ENCODE data around the gene EVA1C. TPM values are rescaled to one million over a fixed set of nuclear protein-coding genes. Genes with fewer than 3 reads are reported as not detected.

Gene EVA1C
- polyA plus RNA-seq, 1 donor (not counting 4 experiments of a cell fraction or from before 2014, with no cell fraction given): 15.3 TPM

GRCh38 chr21:32415451-32416398, 3.2 kb downstream of the EVA1C start:
- H3K36me3 ChIP-seq (ENCODE audit: control insufficient read depth in 2 of 2, extremely low read depth in 1 of 2, insufficient read depth in 2 of 2, low read length in 2 of 2): peaks cover 0 to 9% of the 10 kb centered on the region in 2 experiments
- no peaks in the 10 kb centered on the region for H3K27me3 ChIP-seq (ENCODE audit: control insufficient read depth, extremely low read depth, insufficient read depth, low read length)
- no peak overlapping the region for H3K4me2 ChIP-seq (ENCODE audit: control insufficient read depth, extremely low read depth, insufficient read depth, low read depth, low read length)
- TF ChIP-seq CTCF (optimal IDR thresholded peaks at IDR 0.05 in 1 of 3, IDR thresholded peaks at IDR 0.05 in 1 of 3, conservative IDR thresholded peaks at IDR 0.05 in 1 of 3; ENCODE audit: extremely low read depth in 1 of 3, insufficient read depth in 2 of 3, low read length in 3 of 3) (no peak), EZH2 (IDR thresholded peaks at IDR 0.05; ENCODE audit: low read length) (no peak)
- H3K4me3 ChIP-seq (ENCODE audit: control insufficient read depth in 2 of 3, extremely low read depth in 1 of 3, insufficient read depth in 2 of 3, low read depth in 1 of 3, low read length in 3 of 3): no peak overlapping the region
- no peak for DNase-seq (ENCODE audit: low read depth, low spot score)
- no peak overlapping the region for H3K27ac ChIP-seq (ENCODE audit: control insufficient read depth, insufficient read depth, low read length)
- H3K9me3 ChIP-seq (ENCODE audit: control insufficient read depth, low read depth, low read length): no peaks in the 10 kb centered on the region
- H3K4me1 ChIP-seq (ENCODE audit: control insufficient read depth, extremely low read depth, insufficient read depth, low read length): peaks cover 21% of the 10 kb centered on the region
- H4K20me1 ChIP-seq (ENCODE audit: control insufficient read depth, extremely low read depth, insufficient read depth, low read length): no peaks in the 10 kb centered on the region
- no peaks in the 10 kb centered on the region for H3K9me1 ChIP-seq (ENCODE audit: control insufficient read depth, extremely low read depth, insufficient read depth, low read length)
- H3K9ac ChIP-seq (ENCODE audit: control insufficient read depth, extremely low read depth, insufficient read depth, low read length): no peak overlapping the region
- H3K79me2 ChIP-seq (ENCODE audit: control insufficient read depth, insufficient read depth, low read length): peaks cover 35% of the 10 kb centered on the region
- no peak overlapping the region for H2AFZ ChIP-seq (ENCODE audit: control insufficient read depth, low read length)
- no peak for FAIRE-seq
- dilution Hi-C loops (cut with MboI; ENCODE audit: extremely low pct_ligation_motif_present, low sequenced_read_pairs): no loop called here

GRCh38 chr21:32418146-32418545, 5.6 kb downstream of the EVA1C start:
- Histone ChIP-seq H3K79me2 (ENCODE audit: control insufficient read depth, insufficient read depth, low read length) (peaks cover 34% of the 10 kb centered on the region), H3K9ac (ENCODE audit: control insufficient read depth, extremely low read depth, insufficient read depth, low read length) (no peak overlapping the region), H3K9me1 (ENCODE audit: control insufficient read depth, extremely low read depth, insufficient read depth, low read length) (no peaks in the 10 kb centered on the region), H3K27ac (ENCODE audit: control insufficient read depth, insufficient read depth, low read length) (no peak overlapping the region), H3K36me3 (ENCODE audit: control insufficient read depth in 2 of 2, extremely low read depth in 1 of 2, insufficient read depth in 2 of 2, low read length in 2 of 2) (peaks cover 0 to 9% of the 10 kb centered on the region in 2 experiments), H3K9me3 (ENCODE audit: control insufficient read depth, low read depth, low read length) (no peaks in the 10 kb centered on the region), H4K20me1 (ENCODE audit: control insufficient read depth, extremely low read depth, insufficient read depth, low read length) (no peaks in the 10 kb centered on the region), H3K4me2 (ENCODE audit: control insufficient read depth, extremely low read depth, insufficient read depth, low read depth, low read length) (no peak overlapping the region), H3K27me3 (ENCODE audit: control insufficient read depth, extremely low read depth, insufficient read depth, low read length) (no peaks in the 10 kb centered on the region), H2AFZ (ENCODE audit: control insufficient read depth, low read length) (no peak overlapping the region), H3K4me1 (ENCODE audit: control insufficient read depth, extremely low read depth, insufficient read depth, low read length) (peaks cover 15% of the 10 kb centered on the region), H3K4me3 (ENCODE audit: control insufficient read depth in 2 of 3, extremely low read depth in 1 of 3, insufficient read depth in 2 of 3, low read depth in 1 of 3, low read length in 3 of 3) (no peak overlapping the region)
- dilution Hi-C loops (cut with MboI; ENCODE audit: extremely low pct_ligation_motif_present, low sequenced_read_pairs): no loop called here
- TF ChIP-seq EZH2 (IDR thresholded peaks at IDR 0.05; ENCODE audit: low read length): no peak
- no peak for TF ChIP-seq CTCF (optimal IDR thresholded peaks at IDR 0.05 in 1 of 3, IDR thresholded peaks at IDR 0.05 in 1 of 3, conservative IDR thresholded peaks at IDR 0.05 in 1 of 3; ENCODE audit: extremely low read depth in 1 of 3, insufficient read depth in 2 of 3, low read length in 3 of 3)
- FAIRE-seq (no peak), DNase-seq (ENCODE audit: low read depth, low spot score) (no peak)

All from keratinocyte (primary cell).